Right renal cortex interstitium (tissue), 3 donors: ENCODE results near the gene DHRS2. TPM values are rescaled to one million over a fixed set of nuclear protein-coding genes. Genes with fewer than 3 reads are reported as not detected.

Experiments used
- DNase-seq, 3 donors: peaks; one replicate each; pipeline ENCODE4 v3.0.0-alpha.2; 2013; ENCODE audit warnings: low read depth in 3 of 3, low spot score in 2 of 3
- polyA plus RNA-seq, 3 donors: library from polyadenylated mRNA; unstranded; fragments of 120-200 nt; gene quantifications; one replicate each; pipeline ENCODE4 v1.2.1, GENCODE V29; 2013; ENCODE audit not compliant: insufficient read length in 3 of 3

Gene DHRS2
- polyA plus RNA-seq, 3 donors, result 9.1 to 55.2 (median 42.1) TPM

DNA sequence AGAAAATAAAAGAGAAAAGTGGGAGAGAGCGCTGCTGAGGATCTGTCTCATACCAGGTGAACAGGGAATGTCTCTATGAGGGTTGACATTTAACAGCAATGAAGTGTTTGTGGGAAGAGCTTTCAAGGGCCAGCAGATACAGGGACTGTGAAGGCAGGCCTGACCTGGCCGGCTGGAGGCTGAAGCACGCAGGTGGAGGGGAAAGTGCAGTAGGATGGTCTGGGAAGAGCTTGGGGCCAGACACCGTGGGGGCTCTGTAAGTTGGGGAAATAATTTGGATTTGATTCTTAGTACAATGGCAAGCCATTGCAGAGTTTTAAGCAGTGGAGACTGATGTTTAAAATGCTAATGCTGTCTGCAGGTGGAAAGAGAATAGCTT, 23.8 kb upstream of the DHRS2 start:
- no peak for DNase-seq

DNA sequence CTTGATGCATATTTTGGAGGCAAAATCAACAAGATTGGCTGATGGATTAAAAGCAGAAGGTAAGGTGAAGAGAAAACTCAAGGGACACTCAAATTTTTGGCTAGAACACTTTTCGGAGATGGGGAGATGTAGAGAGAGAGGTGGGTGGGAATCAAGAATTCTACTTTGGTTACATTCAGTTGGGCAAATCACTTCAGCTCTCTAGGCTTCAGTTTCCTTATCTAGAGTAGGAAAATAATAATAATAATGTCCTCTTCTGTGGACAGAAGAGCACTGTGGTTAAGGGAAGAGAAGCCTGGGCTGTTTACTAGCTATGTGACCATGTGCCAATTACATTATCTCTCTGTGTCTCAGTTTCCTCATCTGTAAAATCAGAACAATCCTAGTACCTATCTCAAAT, 23.4 kb upstream of the DHRS2 start:
- no peak for DNase-seq

GRCh38 chr14:23613242-23614070, 22.7 kb upstream of the DHRS2 start:
- no peak for DNase-seq

DNA sequence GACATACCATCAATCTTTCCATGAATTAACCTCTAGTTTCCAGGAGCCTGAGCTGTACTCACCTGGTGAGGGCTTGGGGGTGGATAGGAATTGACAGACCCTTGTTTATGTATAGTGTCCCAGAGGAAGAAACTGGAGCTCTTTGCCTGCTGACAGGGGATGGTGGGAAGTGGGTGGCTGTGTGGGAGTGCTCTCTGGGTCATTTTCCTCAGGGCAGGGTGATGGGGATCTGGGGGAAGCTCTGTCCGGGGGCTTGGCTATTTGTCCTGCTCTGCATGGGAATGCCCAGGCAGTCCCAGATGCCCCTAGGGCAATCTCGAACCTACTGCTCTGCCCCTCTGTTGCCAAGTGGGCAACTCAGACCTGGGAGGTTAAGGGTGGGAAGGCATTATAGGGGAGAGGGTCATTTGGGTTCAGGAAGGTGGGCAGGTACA, 21.8 kb upstream of the DHRS2 start:
- DNase-seq, result no peak

DNA sequence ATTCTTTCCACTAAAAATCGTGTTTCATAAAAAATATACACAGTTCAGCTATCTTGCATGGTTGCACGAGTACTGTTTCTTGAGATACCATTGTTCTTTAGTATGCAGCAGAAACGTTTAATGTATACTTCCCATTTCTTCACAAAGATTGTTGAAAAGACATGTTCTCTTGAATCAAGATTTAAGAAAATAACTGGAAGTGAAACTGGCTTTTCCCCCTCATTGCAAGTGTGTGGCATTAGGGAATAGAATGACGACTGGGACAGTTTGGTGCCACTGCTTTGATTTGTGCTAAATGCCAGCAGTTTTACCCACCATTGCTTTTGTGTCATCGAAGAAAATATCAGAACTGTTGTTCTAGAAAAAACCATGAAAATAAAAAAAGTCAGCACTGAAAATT, 20.3 kb upstream of the DHRS2 start:
- DNase-seq, result no peak

GRCh38 chr14:23617539-23617938, 18.6 kb upstream of the DHRS2 start:
- no peak for DNase-seq

DNA sequence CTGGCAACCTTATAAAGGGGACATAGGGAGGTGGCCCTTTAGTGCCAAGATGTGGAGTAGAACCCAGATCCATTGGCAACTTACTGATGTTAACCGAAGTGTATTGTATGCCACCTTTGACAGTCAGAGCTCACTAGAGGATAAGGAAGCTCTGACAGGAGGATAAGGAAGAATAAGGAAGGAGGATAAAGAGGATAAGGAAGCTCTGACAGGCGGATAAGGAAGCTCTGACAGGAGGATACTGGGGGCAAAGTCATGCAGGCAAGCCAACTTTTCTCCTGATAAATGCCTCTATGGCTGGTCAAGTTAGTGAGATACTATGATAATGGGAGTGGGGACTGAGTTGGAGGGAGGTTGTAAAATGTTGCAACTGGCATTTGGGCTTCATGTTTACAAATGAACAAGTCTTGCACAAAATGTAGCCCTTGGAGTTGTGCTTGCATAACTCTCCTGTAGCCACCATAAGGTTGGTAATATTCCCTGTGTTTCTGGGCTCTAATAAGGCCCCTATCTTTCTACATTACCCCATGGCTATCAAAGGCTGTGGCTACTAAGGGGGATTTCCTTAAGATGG, 17.7 kb upstream of the DHRS2 start:
- no peak for DNase-seq

- DNase-seq, result no peak
Observed at GRCh38 chr14:23620177-23620702, 15.9 kb upstream of the DHRS2 start.

- no peak for DNase-seq
Observed at GRCh38 chr14:23621204-23621931, 14.8 kb upstream of the DHRS2 start.

GRCh38 chr14:23621932-23622730, 14.0 kb upstream of the DHRS2 start:
- no peak for DNase-seq

- DNase-seq, result no peak
Observed at GRCh38 chr14:23622990-23623389, 13.2 kb upstream of the DHRS2 start.

GRCh38 chr14:23623962-23624361, 12.2 kb upstream of the DHRS2 start:
- no peak for DNase-seq

DNA sequence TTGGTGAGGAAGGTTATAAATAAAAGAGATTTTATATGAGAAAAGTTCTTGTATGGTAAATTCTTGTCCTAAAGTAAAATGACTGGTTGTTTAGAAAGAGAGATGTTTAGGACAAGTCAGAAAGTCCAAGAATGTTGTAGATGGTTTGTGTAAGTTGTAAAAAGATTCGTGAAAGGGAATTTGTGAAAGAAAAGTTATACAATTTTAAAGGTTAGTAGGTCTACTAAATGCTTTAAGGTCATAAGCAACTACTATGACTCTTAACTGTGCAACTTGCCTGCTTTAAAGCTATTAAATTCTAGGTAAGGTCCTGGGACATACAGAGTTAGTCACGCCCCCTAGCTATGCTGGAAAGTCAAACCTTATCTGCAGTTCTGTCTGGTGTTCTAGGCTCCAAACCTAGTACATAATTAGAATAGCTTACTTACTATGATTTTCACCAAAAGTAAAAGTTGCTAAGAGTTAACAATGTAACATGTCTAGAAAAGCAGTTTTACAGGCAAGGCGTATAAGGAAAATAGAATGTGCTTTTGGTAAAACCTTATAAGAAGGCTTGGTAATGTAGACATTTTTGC, 11.2 kb upstream of the DHRS2 start:
- no peak for DNase-seq

GRCh38 chr14:23626946-23627345, 9.2 kb upstream of the DHRS2 start:
- DNase-seq, result no peak

DNA sequence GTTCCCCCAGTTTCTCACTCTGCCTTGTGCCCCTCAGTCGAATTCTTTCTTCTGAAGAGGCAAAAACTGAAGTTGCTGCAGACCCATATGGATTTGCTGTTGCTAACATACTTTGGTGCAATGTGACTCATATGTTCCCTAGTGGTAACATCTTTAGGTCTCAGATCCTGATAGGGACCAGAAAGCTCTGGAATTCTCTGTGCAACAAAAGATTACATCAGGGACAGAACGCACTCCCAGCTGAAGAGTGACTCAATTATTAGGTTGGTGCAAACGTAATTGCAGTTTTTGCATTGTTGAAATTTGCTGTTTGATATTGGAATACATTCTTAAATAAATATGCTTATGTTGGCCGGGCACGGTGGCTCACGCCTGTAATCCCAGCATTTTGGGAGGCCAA, 8.2 kb upstream of the DHRS2 start:
- DNase-seq, result no peak

DNA sequence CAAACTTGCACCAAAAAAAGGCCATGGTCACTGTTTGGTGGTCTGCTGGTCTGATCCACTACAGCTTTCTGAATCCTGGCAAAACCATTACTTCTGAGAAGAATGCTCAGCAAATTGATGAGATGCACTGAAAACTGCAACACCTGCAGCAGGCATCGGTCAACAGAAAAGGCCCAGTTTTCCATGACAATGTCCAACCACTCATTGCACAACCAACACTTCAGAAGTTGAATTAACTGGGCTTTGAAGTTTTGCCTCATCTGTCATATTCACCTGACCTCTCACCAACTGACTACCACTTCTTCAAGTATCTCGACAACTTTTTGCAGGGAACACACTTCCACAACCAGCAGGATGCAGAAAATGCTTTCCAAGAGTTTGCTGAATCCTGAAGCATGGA, 7.0 kb upstream of the DHRS2 start:
- no peak for DNase-seq

- no peak for DNase-seq
Observed at GRCh38 chr14:23629832-23630396, 6.2 kb upstream of the DHRS2 start.

- no peak for DNase-seq
Observed at GRCh38 chr14:23630687-23631086, 5.5 kb upstream of the DHRS2 start.

- no peak for DNase-seq
Observed at GRCh38 chr14:23631234-23631633, 4.9 kb upstream of the DHRS2 start.
